Endometrial microvascular endothelial cells (primary cell): Measurements from ENCODE around the gene ESAM. TPM values are rescaled to one million over a fixed set of nuclear protein-coding genes. Genes with fewer than 3 reads are reported as not detected.
"Not testable (repeated sequence)": the region's sequence is repeated elsewhere in the genome, so short reads cannot be mapped to it uniquely, and the experiment has no call there.

Experiments used
- in situ Hi-C: cut with HindIII; loops from 2 replicates; pipeline ENCODE4 v1.10.0; 2017; ENCODE audit warnings: low sequenced_read_pairs, low pct_unique_long_range_greater_than_20kb; ENCODE audit errors: inconsistent ontology term
- total RNA-seq: library from RNA; depleted of rRNA; stranded (reverse); fragments of >200 nt; gene quantifications from one replicate; pipeline ENCODE4 v1.2.3, GENCODE V29; 2015; ENCODE audit errors: inconsistent ontology term

The ESAM gene
- total RNA-seq, 1 donor from 2014 or later, result 289 TPM

- in situ Hi-C loops, result no loop called here
These were observed 16.2 kb upstream of the ESAM start for GRCh38 chr11:124778281-124778680.

- in situ Hi-C loops, result no loop called here
These were observed 15.0 kb upstream of the ESAM start for GRCh38 chr11:124776865-124777645.

GRCh38 chr11:124770959-124771358 lies 8.9 kb upstream of the ESAM start:
- in situ Hi-C loops, result not testable (repeated sequence)

GRCh38 chr11:124769806-124770774 lies 8.0 kb upstream of the ESAM start:
- in situ Hi-C loops, result no loop called here

GRCh38 chr11:124768914-124769313 lies 6.8 kb upstream of the ESAM start:
- in situ Hi-C loops, result no loop called here

GRCh38 chr11:124766156-124766555 lies 4.1 kb upstream of the ESAM start:
- in situ Hi-C loops, result no loop called here

GRCh38 chr11:124763156-124763947 lies 1.3 kb upstream of the ESAM start:
- in situ Hi-C loops, result no loop called here

- in situ Hi-C loops, result no loop called here
These were observed 600 bp upstream of the ESAM start for GRCh38 chr11:124762624-124763155.

GRCh38 chr11:124761301-124762104 lies 587 bp downstream of the ESAM start:
- in situ Hi-C loops, result no loop called here

- in situ Hi-C loops, result no loop called here
These were observed 1.3 kb downstream of the ESAM start for GRCh38 chr11:124760806-124761205.

- in situ Hi-C loops, result no loop called here
These were observed 1.9 kb downstream of the ESAM start for GRCh38 chr11:124760205-124760652.

GRCh38 chr11:124759266-124760204 lies 2.6 kb downstream of the ESAM start:
- in situ Hi-C loops, result no loop called here

- in situ Hi-C loops, result no loop called here
These were observed 3.5 kb downstream of the ESAM start for GRCh38 chr11:124758355-124759265.

GRCh38 chr11:124757320-124757719 lies 4.8 kb downstream of the ESAM start:
- in situ Hi-C loops, result no loop called here

GRCh38 chr11:124756753-124757227 lies 5.3 kb downstream of the ESAM start:
- in situ Hi-C loops, result no loop called here
